ENCODE results near the gene RS1.

Gene RS1

DNA sequence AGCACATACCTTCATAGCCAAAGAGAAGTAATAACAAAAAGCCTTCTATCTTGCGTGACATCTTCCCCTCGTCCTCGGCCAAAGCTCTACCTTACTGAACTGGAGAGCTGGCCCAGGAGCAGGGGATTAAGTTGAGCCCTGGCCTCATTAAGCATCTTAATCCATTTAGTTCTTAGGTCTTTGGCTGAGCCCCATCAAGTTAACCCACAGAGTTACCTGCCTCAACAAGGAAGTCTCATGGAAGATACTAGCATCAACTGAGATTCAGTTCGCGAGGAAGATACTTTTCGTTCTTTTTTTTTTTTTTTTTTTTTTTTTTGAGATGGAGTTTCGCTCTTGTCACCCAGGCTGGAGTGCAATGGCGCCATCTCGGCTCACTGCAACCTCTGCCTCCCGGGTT lies at the start of gene RS1:
Gene RS1, minus strand, starts transcription at position 101 of the 400 bp plus-strand sequence. Its CDS starts 40 bp downstream, at position 61.
- DNase-seq (ENCODE audit: low spot score), result no peak

DNA sequence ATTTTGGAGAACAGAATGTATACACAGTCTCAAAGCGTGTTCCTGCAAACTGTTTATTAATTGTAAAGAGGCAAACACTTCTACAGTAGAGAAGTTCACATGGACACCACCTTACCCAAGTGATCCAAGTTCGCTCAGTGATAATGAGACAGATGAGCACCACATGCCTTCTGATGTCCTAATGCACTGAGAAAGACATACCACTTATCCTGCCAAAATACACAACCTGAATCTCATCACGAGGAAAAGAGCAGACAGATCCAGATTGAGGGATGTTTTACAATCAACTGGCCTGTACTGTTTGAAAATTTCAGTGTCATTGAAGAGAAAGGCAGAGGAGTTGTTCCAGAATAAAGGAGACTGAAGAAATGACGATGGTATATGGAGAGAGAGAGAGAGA lies 47.9 kb upstream of the RS1 start:
- DNase-seq (ENCODE audit: low spot score), result no peak

DNA sequence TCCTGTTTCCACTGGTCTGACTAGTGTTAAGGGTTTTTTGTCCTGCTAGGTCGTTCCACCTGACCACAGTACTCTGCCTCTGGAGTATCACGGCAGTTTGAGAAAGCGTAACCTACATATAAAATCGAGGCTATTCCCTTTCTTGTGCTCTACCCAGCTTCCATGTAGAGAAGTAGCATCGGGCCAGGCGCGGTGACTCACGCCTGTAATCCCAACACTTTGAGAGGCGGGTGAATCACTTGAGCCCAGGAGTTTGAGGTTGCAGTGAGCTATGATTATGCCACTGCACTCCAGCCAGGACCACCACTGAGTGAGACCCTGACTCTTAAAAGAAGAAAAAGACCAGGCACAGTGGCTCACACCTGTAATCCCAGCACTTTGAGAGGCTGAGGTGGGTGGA lies 43.0 kb upstream of the RS1 start:
- no peak for DNase-seq (ENCODE audit: low spot score)

DNA sequence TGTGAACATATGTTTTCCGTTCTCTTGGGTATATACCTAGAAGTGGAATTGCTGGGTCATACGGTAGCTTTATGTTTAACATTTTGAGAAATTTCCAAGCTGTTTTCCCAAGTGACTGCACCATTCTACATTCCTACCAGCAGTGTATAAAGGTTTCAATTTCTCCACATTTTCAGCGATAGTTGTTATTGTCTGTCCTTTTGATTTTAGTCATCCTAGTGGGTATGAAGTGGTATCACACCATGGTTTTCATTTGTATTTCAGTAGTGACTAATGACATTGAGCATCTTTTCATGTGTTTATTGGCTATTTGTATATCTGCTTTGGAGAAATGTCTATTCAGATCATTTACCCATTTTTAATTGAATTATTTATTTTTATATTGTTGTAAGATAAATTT lies 37.9 kb upstream of the RS1 start:
- no peak for DNase-seq (ENCODE audit: low spot score)

DNA sequence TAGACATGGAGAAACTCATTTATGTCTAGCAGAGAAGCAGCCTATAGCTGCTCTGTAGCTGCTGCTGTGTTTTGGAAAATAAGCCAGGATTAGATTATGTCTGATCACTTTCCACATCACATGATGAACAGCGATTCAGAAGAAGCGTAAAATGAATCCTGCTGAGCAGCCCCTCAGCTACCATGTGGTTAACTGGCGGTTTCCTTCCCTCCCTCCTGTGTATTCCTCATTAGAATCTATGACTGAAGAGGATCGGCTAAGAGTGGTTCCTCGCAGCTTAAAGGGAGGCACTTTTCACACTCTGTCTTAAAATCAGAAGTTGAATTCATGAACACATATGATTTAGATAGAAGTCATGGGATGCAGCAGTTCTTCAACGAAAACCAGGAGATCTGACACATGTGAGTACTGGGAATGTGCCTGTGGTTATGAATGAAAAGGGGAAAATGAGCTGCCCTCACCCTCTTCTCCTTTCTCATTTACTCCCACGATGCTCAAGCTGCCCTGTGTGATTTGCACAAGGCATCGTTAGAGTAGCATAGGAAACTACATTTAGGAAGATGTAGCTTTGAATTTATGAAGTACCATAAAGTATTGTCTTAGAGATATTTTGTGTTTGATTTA lies 35.6 kb upstream of the RS1 start, which contains the start of gene PPEF1:
Gene PPEF1, plus strand, starts transcription at position 220 of the 624 bp plus-strand sequence. Its CDS starts 136 bp downstream, at position 356.
- DNase-seq (ENCODE audit: low spot score), result peak; percentile 15

DNA sequence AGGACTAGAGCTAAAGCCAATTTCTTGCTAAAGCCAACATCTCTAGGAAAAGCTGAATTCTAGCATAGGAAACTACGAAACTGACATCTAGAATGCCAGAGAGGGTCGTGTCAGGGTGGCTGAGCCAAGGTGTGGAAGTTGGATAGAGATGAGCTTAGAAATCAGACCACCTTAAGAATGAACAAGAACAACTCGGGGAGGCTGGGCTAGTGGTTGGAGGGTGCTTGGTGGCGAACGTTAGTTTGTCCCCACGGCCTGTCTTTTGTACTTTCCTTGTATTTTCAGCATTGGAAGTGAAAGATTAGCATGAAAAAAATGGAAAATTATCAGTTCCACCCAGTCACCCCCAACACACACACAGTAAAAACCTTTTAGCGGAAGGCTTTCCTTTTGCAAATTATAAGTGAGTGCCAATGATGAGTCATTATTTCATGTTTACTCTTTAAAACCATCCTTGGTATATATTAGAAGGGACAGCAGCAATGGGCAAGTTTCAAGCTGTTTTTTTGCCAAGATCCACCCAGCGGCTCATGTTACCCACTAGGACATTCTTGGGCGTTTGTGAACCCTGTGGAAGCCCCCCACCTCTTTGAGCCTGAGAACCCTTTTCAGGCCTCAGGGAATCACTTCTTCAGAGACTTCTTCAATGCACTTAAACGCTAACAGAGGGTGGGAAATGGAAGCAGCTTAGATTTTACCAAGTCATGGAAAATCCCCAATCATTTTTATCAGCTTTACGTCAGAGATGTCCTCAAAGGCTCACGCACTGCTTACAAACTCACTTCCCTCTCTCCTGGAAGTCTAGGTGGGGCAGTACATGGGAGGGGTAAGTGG lies 30.7 kb upstream of the RS1 start:
- DNase-seq (ENCODE audit: low spot score), result no peak

DNA sequence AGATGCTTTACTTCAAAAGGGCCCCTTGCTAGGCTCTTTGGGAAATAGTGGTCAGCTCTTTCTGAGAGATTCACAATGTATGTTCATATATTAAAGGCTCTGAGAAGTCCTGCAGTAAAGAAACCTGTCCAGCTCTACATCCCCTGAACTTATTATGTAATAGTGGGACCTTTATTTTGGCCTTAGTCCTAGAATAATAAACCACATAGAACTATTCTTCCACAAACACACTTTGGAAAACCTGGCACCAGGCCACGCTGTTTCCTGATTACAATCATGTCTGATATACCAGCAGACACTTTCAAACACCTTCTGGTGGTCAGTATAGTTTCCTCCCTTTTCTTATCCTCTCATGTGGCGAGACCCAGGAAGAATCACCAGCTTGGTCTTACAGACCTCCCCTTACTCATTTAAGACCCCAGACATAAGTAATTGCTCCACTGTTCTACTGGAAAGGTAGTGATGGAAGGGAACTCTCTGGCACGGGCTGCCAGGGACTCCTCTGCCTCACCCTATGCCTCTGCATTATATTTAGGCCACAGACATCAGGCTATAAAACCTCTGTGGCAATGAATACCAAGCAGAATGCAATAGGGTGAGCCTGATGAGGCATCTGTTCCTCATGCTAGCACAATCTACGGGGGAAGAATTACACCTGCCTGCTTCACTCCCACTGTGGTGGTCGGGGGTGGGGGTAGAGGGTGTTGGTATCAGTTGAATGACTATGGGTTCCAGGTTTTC lies 29.9 kb upstream of the RS1 start:
- no peak for DNase-seq (ENCODE audit: low spot score)

DNA sequence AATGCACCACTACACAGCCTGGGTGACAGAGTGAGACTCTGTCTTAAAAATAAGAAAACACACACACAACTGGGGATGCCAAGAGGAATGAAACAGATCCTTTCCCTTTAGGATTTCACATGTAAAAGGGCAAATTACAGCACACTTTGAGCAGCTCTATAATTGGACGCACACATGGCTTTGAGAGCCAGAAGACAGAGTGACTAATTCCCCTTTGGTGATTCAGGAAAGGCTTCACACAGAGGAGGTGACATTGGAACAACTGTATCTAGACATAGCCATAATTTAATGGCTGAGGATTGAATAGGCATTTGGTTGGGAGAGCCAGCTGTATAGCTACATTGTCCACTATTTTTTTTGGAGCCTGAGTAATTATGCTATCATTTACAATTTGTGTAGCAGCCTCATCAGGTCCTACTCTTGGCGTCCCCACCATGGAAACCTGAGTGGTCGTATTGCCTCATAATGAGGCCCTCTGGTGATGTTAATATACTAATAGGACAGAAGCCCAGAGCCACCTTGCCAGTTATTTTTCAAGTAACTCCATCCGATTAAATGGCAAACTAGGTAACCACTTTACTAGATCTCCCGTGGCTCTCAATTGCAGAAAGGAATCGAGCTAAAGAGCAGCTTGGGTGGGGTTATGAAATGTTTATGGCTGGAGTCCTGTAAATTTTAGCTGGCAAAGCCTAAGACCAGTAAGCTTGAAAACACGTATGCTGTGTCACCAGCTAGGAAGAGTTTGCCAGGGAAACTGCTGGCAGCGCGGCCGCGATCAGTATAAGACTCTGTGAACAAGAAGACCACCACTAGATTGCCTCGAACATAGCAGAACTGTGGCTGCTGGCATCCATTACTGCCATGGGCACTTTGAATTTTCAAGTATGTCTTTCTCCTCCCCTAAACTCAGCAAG lies 27.1 kb upstream of the RS1 start:
- no peak for DNase-seq (ENCODE audit: low spot score)

DNA sequence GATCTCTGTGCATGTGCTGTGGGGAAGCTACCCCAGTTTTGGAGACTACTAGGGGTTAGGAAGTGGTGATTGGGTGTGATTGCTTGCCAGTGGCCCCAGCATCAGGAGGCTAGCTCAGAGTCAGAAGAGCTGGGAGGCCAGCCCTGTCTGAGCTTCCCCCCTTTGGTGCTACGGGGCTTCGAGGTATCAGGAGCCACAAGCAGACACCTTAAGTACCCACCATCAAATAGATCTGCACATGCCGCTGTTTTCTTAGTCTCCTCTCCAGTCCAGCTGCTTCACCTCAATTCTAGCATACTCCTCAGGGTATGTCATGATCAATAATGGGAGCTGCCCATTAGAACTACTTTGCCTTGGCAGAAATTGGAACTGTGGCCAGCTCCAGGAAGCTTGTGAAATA lies 24.7 kb upstream of the RS1 start:
- no peak for DNase-seq (ENCODE audit: low spot score)

DNA sequence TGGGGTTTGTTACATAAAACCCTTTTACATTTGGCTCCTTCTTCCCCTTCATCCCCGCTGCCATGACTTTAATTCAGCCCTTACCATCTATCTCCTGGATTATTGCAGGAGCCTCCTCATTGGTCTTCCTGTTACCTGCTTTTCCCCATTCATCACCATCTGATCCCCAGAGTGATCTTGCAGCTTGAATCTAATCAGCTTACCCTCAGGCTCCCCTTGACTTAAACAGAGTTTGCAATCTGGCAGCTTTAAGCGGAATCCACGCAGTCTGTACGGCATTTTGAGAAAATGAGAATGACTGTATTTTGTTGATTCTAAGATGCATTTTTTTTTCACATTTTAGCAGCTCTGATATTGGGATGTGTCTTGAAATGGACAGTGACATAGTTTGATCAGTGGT lies 20.6 kb upstream of the RS1 start:
- no peak for DNase-seq (ENCODE audit: low spot score)

DNA sequence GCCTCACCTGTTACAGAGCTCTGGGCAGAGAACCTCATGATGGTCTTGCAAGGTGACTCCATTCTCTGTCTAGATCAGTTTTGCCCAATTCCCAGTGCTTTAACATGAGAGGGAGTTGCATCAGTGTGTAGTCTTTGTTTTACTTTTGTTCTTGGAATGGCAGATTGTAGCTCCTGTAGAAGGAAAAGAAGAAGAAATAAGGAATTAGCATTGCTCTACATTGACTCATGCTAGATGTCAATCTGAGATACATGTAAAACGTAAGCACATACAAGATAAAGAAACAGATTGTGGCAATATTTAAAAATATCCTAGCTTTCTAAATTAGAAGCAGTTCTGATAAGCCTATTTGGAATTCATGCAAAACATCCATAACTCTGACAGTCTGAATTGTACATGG lies 19.5 kb upstream of the RS1 start:
- DNase-seq (ENCODE audit: low spot score), result no peak

DNA sequence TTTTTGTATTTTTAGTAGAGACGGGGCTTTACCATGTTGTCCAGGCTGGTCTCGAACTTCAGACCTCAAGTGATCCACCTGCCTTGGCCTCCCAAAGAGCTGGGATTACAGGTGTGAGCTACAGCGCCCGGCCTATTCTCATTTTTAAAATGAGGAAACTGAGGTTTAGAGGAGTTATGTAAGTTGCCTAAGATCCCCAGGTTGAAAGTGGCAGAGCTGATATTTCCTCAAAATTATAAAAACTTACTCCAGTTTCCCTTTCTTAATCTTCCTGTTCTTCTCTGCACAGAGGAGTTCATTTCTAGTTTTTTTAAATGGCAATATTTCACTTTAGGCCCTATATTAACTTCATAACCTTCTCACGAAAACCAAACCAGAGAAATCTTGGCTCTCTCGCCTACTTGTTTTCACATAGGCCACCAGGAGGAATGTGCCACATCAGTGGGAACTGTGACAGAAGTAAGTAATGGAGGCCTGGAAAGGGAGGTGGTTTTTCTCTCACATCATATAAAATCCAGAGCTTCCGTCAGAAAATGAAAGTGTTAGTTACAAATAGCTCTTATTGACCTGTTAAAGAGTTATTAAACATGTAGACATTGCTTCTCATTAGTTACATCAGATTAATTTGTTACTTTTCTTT lies 16.1 kb upstream of the RS1 start:
- DNase-seq (ENCODE audit: low spot score), result no peak

DNA sequence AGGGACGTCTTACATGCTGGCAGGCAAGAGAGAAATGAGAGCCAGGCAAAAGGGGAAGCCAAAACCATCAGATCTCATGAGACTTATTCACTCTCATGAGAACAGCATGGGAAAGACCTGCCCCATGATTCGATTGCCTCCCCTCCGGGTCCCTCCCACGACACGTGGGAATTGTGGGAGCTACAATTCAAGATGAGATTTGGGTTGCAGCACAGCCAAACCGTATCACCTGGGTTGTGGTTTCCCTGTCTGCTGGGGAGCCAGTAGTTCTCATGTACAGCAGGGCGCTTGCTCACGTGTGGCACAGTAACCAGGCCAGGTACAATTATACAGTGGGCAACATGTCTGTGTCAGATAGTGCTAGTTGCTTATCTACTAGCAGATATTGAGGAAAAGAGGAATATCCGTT lies 11.1 kb upstream of the RS1 start:
- no peak for DNase-seq (ENCODE audit: low spot score)

DNA sequence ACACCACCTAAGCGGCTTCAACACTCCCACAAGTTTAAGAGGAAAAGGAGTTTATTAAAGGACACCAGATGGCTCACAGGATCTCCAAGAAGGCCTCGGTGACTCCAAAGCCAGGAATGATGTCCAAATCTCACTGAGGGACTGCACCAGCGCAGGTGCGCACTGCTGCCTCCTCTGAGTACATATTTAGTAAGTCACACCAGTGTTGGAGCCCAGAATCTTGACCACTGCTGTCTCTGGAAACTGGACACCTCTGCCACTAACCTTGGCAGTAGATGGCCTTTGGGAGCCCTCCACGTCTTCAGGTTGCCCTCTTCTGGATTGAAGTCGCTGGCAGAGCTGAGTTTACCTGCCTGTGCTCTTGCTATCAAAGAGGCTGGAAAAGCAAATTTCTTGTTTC lies 10.1 kb upstream of the RS1 start:
- DNase-seq (ENCODE audit: low spot score), result no peak

DNA sequence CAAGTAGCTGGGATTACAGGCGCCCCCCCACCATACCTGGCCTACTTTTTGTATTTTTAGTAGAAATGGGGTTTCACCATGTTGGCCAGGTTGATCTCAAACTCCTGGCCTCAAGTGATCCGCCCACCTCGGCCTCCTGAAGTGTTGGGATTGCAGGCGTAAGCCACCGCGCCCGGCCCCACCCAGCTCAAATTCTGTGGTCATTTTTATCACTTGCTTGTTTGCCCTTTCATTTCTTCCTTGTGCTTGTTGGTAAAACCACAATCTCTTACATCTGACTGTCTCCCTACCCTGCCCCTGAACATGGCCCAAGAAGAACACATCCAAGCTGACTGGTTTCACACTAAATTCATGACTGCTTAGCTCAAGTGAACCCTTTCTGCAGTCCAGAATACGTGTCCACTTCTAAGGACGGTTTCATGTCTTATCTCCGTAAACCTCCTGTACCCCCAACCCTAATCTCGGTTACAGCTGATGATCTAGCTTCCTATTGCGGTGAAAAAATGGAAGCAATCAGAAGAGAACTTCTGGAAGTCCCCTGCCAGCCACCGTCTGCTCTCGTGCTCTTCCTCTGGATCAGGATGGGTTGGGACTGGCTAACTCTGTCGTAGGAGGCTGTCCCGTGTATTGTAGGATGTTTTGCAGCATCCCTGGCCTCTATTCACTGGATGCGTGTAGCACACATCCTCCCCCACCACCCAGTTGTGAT lies 5.4 kb upstream of the RS1 start:
- no peak for DNase-seq (ENCODE audit: low spot score)

DNA sequence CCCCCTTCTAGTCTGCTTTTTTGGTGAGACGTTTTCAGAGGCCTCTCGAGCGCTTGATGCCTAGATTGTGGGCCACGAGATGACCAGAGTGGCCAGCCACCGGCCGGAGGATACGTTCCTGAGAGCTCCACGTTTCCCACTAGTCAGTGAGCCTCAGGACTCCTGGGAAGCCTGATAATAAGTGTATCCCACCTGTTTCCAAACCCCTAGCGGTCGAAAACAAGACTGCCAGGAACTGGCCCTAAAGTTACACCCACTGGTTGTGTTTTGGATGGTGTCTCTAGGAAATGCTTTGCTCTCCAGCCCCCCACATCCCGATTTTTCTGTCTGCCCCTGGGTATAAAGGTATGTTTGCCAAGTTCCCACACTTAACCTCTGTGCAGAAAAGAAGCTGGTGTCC lies 4.6 kb upstream of the RS1 start:
- DNase-seq (ENCODE audit: low spot score), result peak; percentile 16

DNA sequence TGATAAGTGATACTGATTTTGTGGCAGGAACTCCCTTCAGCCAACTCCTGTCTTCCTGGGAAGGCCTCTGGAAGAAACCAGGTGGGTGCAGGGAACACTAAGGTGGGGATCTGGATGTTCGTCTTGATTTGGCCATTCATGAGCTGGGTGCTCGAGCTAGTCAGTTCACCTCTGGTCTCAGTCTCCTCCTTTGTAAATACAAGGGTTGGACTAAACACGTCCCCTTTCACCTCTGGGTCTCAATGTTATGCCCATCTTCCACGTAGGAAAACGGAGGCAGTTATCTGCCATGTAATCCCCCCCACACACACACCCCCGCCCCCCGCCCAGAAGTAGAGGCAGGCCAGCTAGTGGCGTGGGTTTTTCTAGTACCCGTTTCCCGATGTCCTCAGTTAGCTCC lies 4.1 kb upstream of the RS1 start:
- DNase-seq (ENCODE audit: low spot score), result no peak

DNA sequence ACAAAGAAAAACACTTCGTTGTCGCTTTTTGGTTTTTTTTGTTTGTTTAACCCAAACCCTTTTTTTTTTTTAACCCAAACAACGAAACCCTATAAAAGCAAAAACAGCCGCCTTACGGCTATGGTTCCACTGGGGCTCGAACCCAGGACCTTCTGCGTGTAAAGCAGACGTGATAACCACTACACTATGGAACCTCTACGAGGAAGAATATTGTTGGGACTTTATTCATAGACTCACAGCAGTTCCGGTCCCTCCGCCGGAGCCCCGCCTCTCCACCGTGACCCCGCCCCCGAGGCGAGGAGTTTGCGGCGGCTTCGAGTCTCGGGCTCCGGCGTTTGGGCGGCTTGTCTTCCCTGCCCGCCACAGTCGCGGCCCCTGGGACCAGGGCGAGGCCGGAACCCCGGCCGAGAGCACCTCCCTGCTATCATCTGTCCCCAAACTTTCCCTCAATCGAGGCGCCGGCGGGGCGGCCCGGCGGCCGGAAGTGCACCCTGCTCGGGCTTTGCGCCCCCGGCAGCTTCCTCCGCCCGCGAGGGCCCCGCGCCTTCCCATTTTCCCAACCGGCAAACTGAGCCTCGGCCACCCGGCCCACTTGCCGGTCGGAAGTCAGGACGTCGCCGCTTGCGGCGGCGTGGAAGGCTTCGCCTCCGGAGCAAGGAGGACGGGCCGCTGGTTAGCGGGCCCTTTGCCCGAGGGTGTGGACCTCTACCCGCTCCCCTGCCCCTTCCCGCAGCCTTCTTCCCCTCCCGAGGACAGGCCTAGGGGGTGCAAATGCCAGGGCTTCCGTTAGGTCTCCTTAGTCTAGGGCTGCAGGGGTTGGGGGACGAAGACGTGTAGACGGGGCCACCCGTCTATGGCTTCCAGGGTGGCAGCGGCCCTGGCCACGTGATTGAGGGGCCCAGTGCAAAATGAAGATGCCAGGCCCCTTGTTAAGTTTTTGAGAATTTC lies 3.2 kb upstream of the RS1 start:
- DNase-seq (ENCODE audit: low spot score), result peak; percentile 89

DNA sequence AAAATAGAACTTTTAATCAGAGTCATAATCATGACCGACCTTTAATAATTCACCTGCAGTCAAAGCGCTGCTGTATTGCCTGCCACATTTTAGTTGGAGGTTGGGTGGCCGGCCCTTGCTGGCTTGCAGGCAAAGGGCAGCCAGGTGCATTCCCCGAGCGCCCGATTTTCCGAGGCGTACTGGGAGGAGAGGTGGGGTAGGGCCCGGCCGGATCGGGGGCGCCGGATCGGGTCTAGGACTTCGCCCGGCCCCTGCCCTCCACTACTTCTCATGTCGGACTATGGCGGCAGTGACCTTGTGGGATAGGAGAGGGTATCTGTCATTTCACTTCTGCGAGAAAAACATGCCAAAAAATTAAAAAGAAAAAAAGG lies 2.5 kb upstream of the RS1 start:
- DNase-seq (ENCODE audit: low spot score), result peak; percentile 11

Measured in AG20443 (cell line).